Pancreas (tissue), 10 donors: ENCODE measurements around the gene NOVA1. TPM values are rescaled to one million over a fixed set of nuclear protein-coding genes. Genes with fewer than 3 reads are reported as not detected.

Source experiments
- ATAC-seq, 4 donors: fragments of 200-7000 bp; cut with Tn5 transposase; one replicate each; pipeline versions ENCODE4 v1.8.0 to v1.9.1; 2020; ENCODE audit warnings: mild to moderate bottlenecking in 4 of 4, moderate library complexity in 4 of 4
- DNase-seq, 6 donors: peaks; one replicate each; pipeline ENCODE4 v3.0.0-alpha.2; 2020
- FAIRE-seq: peaks from 2 replicates; lab custom pipeline; 2012; peaks lifted over from hg19 to GRCh38; lab: Jason Lieb, UNC
- H3K27ac ChIP-seq, 4 donors: fragments of 200-600 bp; sonication (generic); 1 replicate in 3 of 4; 2 replicates in 1 of 4; pipeline versions ENCODE4 v1.5.0 to v1.8.0; 2020
- H3K27me3 ChIP-seq, 4 donors: fragments of 200-600 bp; one replicate each; pipeline ENCODE4 v1.8.0; 2021
- H3K36me3 ChIP-seq, 3 donors: fragments of 200-600 bp; sonication (generic) in 1 of 3; one replicate each; pipeline versions ENCODE4 v1.5.0 to v1.8.0; 2020 to 2021
- H3K4me1 ChIP-seq, 3 donors: fragments of 200-600 bp; one replicate each; pipeline ENCODE4 v1.8.0; 2021
- H3K4me3 ChIP-seq, 4 donors: fragments of 200-600 bp; sonication (generic) in 2 of 4; one replicate each; pipeline versions ENCODE4 v1.5.0 to v1.8.0; 2020 to 2021
- H3K9me3 ChIP-seq, 4 donors: fragments of 200-600 bp; one replicate each; pipeline ENCODE4 v1.8.0; 2021
- WGBS, 2 donors: extraction: QIAGEN DNeasy Blood & Tissue Kit; methylation state at CpG; one replicate each; pipeline ENCODE4 v1.1.7; 2013; 5-methylcytosine and 5-hydroxymethylcytosine counted together
- intact Hi-C, 3 donors: fragments of 100-400 bp; cut with DNase I; formaldehyde crosslinking; loops; one replicate each; pipeline versions ENCODE4 v1.11.1 to v1.14.2; 2022
- polyA plus RNA-seq, 2 donors: library from polyadenylated mRNA; stranded (reverse); fragments of 200-250 nt; gene quantifications; one replicate each; pipeline ENCODE4 v1.2.3, GENCODE V29; 2013
- total RNA-seq, 6 donors: library from RNA; stranded (reverse); fragmentation: NEBNext Ultra II Directional in 4 of 6; extraction: Animal tissue kit (Norgen Biotek cat#: 25700) in 4 of 6; gene quantifications; one replicate each; pipeline versions ENCODE4 v1.2.1 to v1.2.4, GENCODE V29; 2021 to 2023
- TF ChIP-seq, protein P1 (sequence below), 4 donors: fragments of 200-600 bp; sonication (generic) in 3 of 4; IDR thresholded peaks; one replicate each; pipeline versions ENCODE4 v1.5.0 to v1.8.0; 2021; ENCODE audit warnings: antibody characterized with exemption in 4 of 4
- donor health status: healthy with polysubstance abuse.
- donor health status: DM: no; HTN: no; CAD: no; lungs with moderate emphysema.
- donor health status: DM: no; HTN: no; CAD: no.
- donor health status: control.
- donor health status: control.
- donor health status: Bipolar disorder and iron deficiency.
- donor health status: DM: yes; HTN: yes; CAD: no.
- donor health status: DM: no; HTN: no; CAD: no.
- donor health status: DM: no; HTN: no; CAD: no.
- donor health status: DM: yes; HTN: yes; CAD: no.

NOVA1 gene
- total and polyA plus RNA-seq, 8 donors = 0.59 to 6.0 (median 2.3) TPM

DNA sequence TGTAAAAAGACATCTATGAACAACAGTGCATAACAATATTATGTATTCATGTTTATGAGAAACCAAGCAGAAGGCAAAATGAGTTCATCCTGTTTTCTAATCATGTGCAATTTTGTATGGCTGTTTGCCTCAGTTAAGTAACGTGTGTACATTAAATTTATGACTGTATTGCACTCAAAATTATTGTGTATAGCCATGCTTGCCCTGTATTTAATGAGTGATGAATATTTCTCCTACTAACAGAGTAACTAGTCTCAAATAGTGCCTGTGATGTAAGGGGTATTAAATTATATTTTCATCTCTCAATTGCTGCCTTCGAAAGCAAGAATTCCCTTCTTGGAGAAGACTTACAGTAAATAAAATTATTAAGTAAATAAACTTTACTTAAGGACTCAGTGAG lies 154.2 kb downstream of the NOVA1 start:
- no peaks in the 10 kb centered on the region for H3K4me1 ChIP-seq
- ATAC-seq (no peak), FAIRE-seq (no peak), DNase-seq (no peak)
- no peaks in the 10 kb centered on the region for H3K36me3 ChIP-seq
- H3K9me3 ChIP-seq = no peaks in the 10 kb centered on the region
- no peak overlapping the region for H3K27ac ChIP-seq
- intact Hi-C loops = no loop called here
- no peak overlapping the region for H3K4me3 ChIP-seq
- 61 to 87% methylated on average over 2 of the region's 2 CpGs for WGBS, 2 donors
- no peaks in the 10 kb centered on the region for H3K27me3 ChIP-seq
- TF ChIP-seq, protein P1, sequence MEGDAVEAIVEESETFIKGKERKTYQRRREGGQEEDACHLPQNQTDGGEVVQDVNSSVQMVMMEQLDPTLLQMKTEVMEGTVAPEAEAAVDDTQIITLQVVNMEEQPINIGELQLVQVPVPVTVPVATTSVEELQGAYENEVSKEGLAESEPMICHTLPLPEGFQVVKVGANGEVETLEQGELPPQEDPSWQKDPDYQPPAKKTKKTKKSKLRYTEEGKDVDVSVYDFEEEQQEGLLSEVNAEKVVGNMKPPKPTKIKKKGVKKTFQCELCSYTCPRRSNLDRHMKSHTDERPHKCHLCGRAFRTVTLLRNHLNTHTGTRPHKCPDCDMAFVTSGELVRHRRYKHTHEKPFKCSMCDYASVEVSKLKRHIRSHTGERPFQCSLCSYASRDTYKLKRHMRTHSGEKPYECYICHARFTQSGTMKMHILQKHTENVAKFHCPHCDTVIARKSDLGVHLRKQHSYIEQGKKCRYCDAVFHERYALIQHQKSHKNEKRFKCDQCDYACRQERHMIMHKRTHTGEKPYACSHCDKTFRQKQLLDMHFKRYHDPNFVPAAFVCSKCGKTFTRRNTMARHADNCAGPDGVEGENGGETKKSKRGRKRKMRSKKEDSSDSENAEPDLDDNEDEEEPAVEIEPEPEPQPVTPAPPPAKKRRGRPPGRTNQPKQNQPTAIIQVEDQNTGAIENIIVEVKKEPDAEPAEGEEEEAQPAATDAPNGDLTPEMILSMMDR (IDR thresholded peaks at IDR 0.05) = no peak

DNA sequence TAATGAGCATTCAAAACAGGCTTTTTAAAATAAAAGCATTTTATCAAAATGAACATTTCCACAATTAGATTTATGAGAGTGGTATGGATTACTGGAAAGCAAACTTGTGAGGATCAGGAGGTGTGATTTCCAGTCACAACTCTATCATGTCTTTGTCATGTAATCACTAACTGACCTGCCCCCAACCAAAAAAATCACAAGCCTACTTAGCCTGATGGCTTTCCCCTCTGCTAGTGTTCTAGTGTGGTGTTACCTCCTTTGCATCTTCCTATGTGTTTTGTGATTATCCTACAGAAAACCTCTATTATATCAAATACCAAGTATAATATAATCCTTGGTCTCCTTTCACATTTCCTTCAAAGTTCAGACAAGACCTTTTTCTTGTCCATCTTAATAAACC lies 168.6 kb downstream of the NOVA1 start:
- no peak for ATAC-seq
- Histone ChIP-seq H3K4me3 (no peak overlapping the region), H3K4me1 (no peaks in the 10 kb centered on the region), H3K27ac (no peak overlapping the region), H3K9me3 (no peaks in the 10 kb centered on the region), H3K36me3 (no peaks in the 10 kb centered on the region), H3K27me3 (no peaks in the 10 kb centered on the region)
- TF ChIP-seq, protein P1 (IDR thresholded peaks at IDR 0.05) = no peak
- FAIRE-seq = no peak
- intact Hi-C loops = no loop called here
- no peak for DNase-seq

DNA sequence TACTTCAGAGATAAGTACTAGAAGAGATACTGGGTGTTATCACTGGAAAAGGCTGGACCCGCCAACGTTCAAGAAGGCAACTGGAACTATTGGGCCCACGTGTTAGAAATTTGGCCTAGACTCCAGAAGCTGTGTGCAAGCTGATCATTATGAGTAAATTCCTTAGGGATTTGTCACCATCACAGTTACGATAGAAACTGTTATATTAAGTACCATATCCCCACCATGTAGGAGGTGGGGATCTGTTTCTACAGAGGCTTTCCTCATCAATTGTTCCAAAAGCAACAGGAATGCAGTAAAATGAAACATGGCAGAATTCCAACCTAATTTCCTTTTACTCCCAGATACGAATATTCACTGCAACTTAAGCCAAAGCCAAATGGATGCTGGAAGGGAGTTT lies 170.7 kb downstream of the NOVA1 start:
- DNase-seq = no peak

DNA sequence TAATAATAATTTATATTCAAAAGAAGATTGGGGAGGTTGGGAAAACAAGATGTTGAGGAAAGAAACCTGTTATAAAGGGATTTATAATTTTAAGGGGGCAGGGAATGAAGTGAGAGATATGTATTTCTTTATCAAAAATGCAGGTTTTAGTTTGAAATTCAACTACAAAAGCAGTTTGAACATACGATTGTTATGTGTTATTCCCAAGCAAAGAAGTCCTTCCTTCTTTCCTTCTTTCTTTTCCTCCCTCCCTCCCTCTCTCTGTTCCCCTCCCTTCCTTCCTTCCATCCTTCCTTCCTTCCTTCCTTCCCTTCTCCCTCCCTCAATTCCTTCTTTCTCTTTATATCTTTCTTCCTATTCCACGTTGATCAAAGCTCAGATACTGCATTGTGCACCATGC lies 173.3 kb downstream of the NOVA1 start:
- DNase-seq (no peak), FAIRE-seq (no peak), ATAC-seq (no peak)
- Histone ChIP-seq H3K4me1 (no peaks in the 10 kb centered on the region), H3K27me3 (no peaks in the 10 kb centered on the region), H3K4me3 (no peak overlapping the region), H3K27ac (no peak overlapping the region), H3K36me3 (no peaks in the 10 kb centered on the region), H3K9me3 (no peaks in the 10 kb centered on the region)
- TF ChIP-seq, protein P1 (IDR thresholded peaks at IDR 0.05) = no peak
- whole genome bisulfite sequencing, 2 donors = 32 to 61% methylated on average over 2 of the region's 2 CpGs
- intact Hi-C loops = no loop called here

More for the DNA sequence above, 170.7 kb downstream of the NOVA1 start:
- Histone ChIP-seq H3K27me3 (no peaks in the 10 kb centered on the region), H3K4me1 (no peaks in the 10 kb centered on the region), H3K9me3 (no peaks in the 10 kb centered on the region), H3K4me3 (no peak overlapping the region), H3K27ac (no peak overlapping the region), H3K36me3 (no peaks in the 10 kb centered on the region)
- TF ChIP-seq, protein P1 (IDR thresholded peaks at IDR 0.05) = no peak
- no peak for FAIRE-seq
- ATAC-seq = no peak
- WGBS, 2 donors = 54 to 62% methylated on average over 5 of the region's 5 CpGs
- intact Hi-C loops = no loop called here

DNA sequence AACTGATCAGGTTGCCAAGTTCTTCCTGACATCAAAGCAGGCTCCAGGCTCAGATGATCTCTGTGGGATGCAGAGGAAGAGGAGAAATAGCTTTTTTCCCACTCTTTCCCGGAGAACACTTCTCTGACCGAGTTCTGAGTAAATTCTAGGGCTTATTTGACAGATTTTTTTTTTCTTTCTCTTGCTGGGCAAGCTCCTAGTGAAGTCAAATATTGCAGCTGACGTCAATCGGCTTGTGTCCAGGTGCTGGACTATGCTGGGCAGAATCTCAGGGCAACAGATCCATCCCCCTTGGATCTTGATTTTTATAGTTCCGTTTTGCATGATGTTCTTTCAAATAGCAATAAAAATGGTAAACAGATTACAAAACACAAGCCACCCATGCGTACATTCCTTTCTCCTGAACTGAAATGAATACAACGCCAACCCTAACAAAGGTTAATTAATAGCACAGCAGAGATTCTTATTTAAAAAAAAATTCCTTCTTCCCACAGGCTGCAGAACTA lies 182.2 kb downstream of the NOVA1 start:
- DNase-seq (peak in 3 of 6 donors; percentile 7 to 40 (median 25)), ATAC-seq (peak; percentile 36 to 76 (median 66)), FAIRE-seq (peak; percentile 91)
- H3K27ac ChIP-seq = no peak overlapping the region
- H3K4me3 ChIP-seq = no peak overlapping the region
- TF ChIP-seq, protein P1 (IDR thresholded peaks at IDR 0.05) = no peak
- no peaks in the 10 kb centered on the region for H3K27me3 ChIP-seq
- 37 to 46% methylated on average over 7 of the region's 7 CpGs for WGBS, 2 donors
- H3K4me1 ChIP-seq = no peaks in the 10 kb centered on the region
- intact Hi-C loops = no loop called here
- no peaks in the 10 kb centered on the region for H3K36me3 ChIP-seq
- no peaks in the 10 kb centered on the region for H3K9me3 ChIP-seq
